SK-N-MC (cell line): ENCODE data around the gene EFL1.
"Not testable (repeated sequence)": the region's sequence is repeated elsewhere in the genome, so short reads cannot be mapped to it uniquely, and the experiment has no call there.

Experiments
- EZH2 ChIP-seq: fragments of 200-600 bp; sonication (generic); IDR thresholded peaks from one replicate; pipeline ENCODE4 v1.6.1; 2017; ENCODE audit warnings: antibody characterized with exemption
- FOXP2 ChIP-seq: optimal IDR thresholded peaks from 2 replicates; pipeline ENCODE3; 2011; ENCODE audit warnings: mild to moderate bottlenecking, moderate library complexity; ENCODE audit not compliant: insufficient read depth; ENCODE audit errors: extremely low read length, control extremely low read depth
- POLR2AphosphoS5 ChIP-seq: IDR thresholded peaks from 2 replicates; pipeline ENCODE4 v1.6.1; 2012; ENCODE audit warnings: mild to moderate bottlenecking, low read depth, low read length, borderline replicate concordance

DNA sequence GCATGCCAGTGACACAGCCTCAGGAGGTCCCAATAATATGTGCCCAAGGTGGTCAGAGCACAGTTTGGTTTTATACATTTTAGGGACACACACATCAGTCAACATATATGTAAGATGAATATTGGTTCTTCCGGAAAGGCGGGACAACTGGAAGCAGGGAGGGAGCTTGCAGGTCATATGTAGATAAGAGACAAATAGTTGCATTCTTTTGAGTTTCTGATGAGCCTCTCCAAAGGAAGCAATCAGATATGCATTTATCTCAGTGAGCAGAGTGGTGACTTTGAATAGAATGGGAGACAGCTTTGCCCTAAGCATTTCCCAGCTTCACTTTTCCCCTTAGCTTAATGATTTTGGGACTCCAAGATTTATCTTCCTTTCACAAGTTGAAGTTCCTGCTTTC, 4.6 kb upstream of the EFL1 start:
- not testable (repeated sequence) for TF ChIP-seq EZH2, POLR2AphosphoS5, FOXP2
